Hepatocyte (in vitro differentiated cells): ENCODE measurements around the gene RASSF9.

Experiments used
- CTCF ChIP-seq: fragments of 200-600 bp; sonication (generic); IDR thresholded peaks from 2 replicates; pipeline ENCODE4 v1.5.1; 2016; ENCODE audit warnings: antibody characterized with exemption, mild to moderate bottlenecking; ENCODE audit not compliant: poor library complexity
- EZH2 ChIP-seq: fragments of 200-600 bp; sonication (generic); IDR thresholded peaks from 2 replicates; pipeline ENCODE4 v1.6.1; 2016; ENCODE audit warnings: antibody characterized with exemption, mild to moderate bottlenecking, borderline replicate concordance

- TF ChIP-seq EZH2: no peak
- no peak for TF ChIP-seq CTCF
Observed at GRCh38 chr12:85825746-85826145, 10.5 kb downstream of the RASSF9 start.
